ENCODE results near the gene MAP4.

DNA sequence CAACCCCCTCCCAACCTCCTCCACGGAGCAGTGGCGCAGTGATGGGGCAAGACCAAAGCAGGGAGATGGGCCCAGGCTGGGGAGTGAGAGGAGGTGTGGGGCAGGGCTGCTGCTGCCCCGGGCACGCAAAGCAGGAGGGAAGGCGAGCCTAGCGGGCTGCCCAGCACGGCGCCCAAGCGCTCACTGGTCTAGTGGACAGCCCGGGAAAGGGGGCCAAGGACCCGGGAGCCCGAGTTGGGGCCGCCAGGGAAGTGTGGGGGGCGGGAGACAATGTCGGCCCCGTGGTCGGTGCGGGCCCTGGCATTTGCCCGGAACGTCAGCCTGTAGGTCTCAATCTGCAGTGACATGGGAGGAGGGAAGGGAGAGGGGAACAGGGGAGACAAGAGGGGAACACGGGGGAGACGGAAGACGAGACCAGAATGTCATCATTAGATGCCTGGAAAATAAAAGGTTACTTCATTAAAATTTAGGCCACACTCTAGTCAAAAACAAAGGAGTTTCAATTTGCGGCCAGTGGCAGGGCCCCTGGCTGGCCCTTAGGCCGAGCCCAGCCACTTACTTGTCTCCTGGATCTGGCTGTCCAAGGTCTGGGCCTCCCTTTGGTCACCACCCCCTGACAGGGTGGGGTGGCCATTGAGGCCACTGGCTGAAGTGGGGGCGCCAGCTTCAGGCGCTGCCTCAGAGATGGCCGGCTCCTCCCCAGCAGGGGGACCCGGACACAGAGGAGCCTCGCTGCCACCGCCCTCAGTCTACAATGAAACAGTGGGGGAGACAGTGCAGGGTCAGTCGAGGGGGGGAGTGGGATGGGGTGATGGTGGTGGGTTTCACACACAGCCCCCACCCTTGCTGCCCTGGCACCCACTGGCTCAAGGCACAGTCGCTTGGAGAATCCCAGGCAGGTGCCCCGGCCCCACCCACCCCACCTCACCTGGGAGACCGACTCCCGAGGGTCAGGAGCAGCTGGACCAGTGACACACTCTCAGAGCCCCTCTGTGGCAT is 163.3 kb downstream of the MAP4 start:
- TF ChIP-seq, protein P1, sequence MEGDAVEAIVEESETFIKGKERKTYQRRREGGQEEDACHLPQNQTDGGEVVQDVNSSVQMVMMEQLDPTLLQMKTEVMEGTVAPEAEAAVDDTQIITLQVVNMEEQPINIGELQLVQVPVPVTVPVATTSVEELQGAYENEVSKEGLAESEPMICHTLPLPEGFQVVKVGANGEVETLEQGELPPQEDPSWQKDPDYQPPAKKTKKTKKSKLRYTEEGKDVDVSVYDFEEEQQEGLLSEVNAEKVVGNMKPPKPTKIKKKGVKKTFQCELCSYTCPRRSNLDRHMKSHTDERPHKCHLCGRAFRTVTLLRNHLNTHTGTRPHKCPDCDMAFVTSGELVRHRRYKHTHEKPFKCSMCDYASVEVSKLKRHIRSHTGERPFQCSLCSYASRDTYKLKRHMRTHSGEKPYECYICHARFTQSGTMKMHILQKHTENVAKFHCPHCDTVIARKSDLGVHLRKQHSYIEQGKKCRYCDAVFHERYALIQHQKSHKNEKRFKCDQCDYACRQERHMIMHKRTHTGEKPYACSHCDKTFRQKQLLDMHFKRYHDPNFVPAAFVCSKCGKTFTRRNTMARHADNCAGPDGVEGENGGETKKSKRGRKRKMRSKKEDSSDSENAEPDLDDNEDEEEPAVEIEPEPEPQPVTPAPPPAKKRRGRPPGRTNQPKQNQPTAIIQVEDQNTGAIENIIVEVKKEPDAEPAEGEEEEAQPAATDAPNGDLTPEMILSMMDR (IDR thresholded peaks at IDR 0.05) = no peak
- no peak for TF ChIP-seq POLR2A (IDR thresholded peaks at IDR 0.05)
- TF ChIP-seq POLR2AphosphoS5 (IDR thresholded peaks at IDR 0.05) = no peak

Data from gastroesophageal sphincter (tissue), 3 donors.